DMS53 treated with DMSO at 0.1 percent for 48 hours (cell line): Measurements from ENCODE around the gene EYS.
"Not testable (repeated sequence)": the region's sequence is repeated elsewhere in the genome, so short reads cannot be mapped to it uniquely, and the experiment has no call there.

Experiments used
- DNase-seq: peaks from one replicate; lab custom pipeline; 2025; ENCODE audit not compliant: unreplicated experiment; lab: John Stamatoyannopoulos, UW

EYS gene

DNA sequence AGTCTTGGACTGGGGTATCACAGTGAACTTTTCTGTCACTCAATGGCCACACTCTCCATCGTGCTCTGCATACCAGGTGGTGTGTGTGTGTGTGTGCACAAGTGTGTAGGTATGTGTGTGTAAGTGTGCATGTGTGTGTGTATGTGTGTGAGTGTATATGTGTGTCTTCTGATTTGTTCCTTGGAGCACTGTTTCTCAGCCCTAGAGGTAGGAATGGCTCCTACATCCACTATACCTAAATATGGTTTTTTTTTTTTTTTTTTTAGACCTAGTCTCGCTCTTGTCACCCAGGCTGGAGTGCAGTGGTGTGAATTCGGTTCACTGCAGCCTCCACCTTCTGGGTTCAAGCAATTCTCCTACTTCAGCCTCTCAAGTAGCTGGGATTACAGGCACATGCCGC is 1834.8 kb downstream of the EYS start:
- no peak for DNase-seq

DNA sequence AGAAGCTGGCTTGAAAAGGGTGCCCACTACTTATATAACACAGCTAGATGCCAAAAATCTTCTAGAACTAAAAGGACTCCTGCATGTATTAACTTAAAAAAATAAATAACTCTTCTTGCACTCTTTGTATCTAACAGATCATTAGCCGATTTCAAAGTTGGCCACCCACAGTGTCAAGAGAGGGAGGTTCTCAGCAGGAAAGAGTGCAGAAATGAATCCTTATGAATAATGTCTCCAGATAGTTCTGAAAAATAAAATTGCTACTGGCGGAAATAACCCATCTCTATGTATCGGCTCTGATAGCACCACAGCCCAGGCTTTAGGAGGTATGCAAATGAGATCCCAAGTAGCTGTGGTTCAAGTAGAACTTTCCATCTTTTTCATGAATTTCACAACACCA is 1838.7 kb downstream of the EYS start:
- no peak for DNase-seq

DNA sequence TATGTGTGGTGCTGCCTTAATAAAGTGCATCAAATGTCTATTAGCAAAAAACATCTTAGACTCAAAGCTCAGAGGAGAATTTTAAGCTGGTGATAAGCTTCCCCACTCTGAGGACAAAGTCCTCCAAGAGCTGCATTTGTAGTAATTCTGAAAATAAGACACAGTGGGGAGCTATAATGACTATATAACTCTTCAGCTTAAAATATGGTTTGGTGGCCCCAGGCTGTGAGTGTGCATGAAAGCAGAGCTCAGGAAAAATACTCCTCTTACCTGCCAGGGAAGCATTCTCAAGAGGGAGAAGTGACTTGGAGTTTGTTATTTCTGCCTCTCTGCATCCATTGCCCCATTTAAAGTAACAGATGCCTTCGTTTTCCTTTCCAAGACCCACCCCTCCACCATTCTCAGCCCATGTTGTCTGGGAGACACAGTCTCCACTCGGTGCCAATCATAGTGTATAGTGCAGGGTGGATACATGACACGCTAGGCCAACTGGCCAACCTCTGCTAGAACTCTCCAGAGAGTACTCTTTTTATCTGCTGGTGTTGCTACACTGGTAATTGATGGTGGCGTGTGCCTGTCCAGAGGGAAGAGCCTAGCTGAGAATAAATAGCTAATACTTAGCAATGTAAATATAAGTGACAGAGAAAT is 1842.2 kb downstream of the EYS start:
- DNase-seq, result no peak

DNA sequence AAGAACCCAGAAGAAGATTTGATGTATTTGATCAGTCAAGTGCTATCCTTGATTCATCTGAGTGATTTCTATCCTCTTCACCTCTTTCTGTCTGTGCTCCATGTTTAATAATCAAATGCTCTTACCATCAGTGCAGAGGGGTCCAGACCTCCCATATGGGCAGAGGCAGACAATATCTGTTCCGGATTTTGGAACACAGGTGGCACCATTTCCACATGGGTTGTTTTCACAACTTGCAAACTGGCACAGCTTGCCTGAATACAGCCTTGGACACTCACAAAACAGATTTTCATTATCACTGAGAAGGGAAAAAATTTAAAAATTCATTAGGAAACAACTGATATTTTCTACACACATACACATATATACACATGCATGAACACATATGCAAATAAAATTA is 1843.0 kb downstream of the EYS start:
- DNase-seq, result no peak

DNA sequence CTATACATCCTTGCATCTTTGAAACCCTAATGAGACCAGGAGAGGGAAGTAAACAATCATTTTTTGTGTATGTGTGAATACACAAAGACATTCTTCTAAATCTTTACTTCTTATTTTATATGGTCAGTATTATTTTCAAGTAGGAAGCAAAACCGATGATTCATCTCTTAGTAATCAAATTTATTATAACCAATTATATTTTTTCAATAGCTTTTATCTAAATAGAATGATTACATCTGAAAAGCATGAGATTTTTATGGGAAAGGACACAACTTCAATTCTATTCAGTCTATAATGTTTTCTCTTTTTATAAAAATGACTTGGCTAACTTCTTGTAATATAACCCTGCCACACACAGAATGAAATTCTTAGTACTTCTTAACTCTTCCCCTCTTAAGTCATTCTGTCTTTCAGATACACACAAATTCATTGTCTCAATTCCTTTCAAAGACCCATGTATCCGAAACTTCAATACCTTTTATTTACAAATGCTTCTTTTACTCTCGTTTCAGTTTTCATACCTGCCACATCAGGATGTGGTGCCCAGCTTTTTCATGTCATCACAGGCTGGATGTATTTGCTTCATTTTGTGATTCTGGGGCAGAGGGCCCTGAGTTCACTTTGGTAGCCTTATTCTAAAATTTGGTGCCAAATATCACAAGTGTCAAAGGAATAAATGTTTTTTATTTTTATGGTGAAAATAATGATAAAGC is 1844.4 kb downstream of the EYS start:
- DNase-seq, result no peak

DNA sequence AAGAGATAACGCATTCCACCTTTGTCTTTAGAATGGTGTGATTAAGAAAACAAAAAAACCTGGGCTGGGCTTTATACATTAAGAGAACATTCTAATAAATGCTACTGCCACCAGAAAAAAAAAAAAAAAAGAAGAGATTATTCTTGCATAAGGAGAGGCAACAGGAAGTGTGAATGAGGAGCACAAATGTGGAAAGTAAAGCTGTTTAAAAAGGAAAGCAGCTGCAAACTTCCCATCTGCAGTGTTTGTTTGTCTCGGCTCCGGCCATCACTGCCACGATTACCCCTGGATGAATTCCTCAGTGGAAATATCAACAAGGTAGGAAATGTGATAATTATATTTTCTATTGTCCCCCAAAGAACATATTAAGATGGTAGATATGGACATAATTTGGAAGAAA is 1847.5 kb downstream of the EYS start:
- no peak for DNase-seq

DNA sequence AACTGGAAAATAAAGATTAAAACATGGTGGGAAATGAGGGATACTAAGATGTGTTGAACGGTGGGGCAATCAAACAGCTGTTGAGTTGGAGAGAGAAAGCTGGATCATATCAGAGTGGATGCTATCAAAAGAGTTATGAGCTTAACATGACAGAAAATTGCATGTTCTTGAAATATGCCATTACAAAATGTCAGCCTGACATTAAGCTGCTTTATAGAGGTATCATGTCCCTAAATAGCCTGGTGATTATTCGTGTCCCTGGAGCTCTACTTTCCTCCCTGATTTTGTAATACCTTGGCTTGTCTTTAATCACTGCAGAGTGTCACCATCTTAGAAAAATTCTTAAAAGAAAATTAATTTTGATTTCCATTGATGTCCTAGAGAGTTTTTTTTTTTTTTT is 1848.3 kb downstream of the EYS start:
- DNase-seq, result no peak

DNA sequence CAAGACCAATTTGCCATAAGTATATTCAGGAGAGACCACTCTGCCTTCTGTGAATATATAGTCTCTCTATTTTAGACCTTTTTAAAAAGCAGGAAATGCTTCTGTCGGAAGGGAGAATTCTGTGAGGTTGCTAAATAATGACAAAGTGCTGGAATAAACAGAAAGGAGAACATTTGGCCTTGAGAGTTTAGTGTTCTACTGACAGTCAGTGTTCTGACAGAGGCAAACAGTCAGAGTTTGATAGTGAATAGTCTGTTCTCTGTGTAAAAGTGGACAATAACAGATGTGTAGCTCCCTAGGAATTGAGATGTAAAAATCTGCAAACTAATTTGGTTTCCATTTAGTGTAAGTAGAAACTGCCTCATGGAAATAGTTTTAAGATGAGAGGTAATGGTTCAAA is 1850.8 kb downstream of the EYS start:
- DNase-seq, result no peak

DNA sequence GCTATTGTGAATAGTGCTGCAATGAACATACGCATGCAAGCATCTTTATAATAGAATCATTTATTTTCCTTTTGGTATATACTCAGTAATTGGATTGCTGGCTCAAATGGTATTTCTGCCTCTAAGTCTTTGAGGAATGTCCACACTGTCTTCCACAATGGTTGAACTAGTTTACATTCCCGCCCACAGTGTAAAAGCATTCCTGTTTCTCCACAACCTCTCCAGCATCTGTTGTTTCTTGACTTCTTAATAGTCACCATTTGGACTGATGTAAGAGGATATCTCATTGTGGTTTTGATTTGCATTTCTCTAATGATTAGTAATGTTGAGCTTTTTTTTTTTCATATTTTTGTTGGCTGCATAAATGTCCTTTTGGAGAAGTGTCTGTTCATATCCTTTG is 1862.7 kb downstream of the EYS start:
- DNase-seq, result no peak

DNA sequence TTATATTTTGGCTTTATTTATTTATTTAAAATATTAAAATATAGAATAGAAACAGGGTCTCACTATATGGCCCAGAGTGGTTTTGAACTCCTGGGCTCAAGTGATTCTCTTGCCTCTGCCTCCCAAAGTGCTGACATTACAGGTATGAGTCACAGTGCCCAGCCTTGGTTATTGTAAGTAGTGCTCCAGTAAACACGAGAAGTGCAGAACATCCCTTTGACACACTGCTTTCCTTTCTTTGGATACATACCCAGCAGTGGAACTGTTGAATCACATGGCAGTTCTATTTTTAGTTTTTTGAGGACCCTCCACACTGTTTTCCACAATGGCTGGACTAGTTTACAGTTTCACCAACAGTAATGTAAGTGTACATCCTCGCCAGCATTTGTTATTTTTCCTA is 1867.5 kb downstream of the EYS start:
- peak; percentile 40 for DNase-seq

DNA sequence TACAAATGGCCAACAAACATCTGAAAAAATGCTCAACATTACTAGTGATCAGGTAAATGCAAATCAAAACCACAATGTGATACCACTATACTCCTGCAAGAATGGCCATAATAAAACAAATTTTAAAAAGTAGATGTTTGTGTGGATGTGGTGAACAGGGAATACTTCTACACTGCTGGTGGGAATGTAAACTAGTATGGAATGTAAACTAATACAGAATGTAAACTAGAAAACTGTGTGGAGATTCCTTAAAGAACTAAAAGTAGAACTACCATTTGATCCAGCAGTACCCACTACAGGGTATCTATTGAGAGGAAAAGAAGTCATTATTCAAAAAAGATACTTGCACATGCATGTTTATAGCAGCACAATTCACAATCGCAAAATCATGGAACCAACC is 1878.3 kb downstream of the EYS start:
- DNase-seq, result not testable (repeated sequence)

DNA sequence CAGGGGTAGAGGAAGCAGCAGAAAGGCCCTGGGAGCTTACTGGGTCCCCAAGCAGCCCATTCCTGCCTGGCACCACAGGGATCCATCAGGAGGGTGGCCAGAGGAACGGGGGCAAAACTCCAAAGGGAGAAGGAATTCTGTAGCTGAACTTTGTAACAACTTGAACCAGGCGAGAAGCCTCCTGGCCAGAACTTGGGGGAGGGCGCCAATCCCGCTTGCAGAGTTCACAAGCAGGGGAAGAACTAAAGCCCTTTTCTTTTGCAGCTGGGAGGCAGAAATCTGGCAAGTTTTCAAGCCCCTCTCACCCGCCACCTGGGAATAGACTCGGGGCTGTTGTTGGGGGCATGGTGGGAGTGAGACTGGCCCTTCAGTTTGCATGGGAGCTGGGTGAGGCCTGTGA is 1882.3 kb downstream of the EYS start:
- DNase-seq, result no peak

DNA sequence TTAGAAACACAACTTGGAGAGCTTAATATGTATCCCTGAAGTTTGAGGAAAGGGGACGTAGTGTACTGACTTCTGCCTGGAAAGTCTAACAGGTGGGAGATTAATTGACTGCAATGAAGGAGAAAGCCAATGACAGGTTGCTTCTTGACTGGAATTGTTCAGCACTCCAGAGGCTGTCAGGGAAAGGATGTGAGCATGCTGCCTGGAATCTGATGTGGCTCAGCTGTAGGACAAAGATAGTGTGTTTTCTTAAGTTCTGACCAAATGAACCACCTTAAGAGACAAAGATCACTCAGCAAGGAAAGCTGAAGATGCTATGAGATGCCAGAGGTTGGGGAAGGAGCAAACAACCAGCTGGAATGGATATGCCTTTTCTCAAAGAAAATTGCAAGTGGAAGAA is 1885.6 kb downstream of the EYS start:
- DNase-seq, result no peak

DNA sequence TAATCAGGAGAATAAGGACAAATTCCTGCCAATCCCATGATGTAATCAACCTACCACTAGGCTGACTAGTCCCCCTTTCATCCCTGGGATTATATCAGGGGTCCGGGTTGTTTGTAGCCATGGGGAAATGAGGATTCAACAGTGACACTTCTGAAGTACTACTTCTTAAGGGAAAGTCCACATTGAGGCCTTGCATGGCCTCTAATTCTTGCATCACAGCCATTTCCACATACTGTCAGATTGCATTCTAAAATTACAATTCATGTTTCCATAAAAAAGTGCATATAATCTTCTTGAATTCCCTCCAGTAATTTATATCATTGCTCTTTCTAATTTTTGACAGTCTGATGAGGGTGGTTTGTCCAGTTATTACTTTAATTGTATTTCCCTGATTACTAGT is 1887.2 kb downstream of the EYS start:
- DNase-seq, result no peak

DNA sequence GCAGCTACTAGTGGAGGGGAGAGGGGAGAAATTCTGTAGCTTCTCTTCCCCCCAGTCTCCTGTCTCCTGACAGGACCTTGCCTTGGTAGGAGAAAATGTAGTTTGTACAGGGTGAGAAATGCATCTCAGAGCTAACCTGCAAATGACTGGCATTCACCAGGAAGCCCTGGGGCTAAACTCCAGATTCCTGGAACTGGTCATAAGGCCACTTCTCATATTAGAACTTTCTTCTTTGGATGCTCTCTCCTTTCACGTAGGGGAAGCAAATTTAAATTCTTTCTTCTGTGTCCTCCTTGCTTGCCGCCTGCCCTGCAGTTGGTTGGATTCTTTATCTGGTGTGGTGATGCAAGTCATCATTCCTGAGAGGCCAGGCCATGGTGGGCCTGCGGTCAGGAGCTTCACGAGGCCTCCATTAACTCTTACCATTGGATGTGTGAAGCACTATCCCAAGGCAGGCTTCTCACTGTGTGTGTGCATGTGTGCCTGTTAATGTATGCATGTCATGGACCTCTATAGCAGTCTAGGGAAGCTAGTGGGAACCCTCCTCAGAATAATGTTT is 1889.5 kb downstream of the EYS start:
- no peak for DNase-seq

DNA sequence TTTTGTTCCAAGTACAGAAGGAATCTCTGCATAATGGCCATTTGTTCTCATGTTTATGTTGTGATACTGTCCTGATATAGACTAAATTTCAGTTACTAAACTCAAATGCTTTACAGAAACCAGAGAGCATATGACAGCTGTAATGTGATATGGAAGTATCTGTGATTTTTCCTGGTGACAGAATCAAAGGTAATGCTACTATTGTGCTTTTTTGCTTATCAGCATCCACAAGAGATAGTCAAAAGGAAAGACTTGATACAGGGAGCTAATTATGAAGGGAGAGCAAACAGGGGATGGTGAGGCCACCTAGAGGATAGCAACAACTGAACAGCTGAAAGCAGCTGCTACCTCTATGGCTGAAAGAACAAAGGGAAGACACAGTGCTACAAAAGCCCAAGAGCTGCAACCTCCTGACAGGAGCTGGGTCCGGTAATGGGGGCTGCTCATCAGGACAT is 1890.0 kb downstream of the EYS start:
- DNase-seq, result peak; percentile 53

DNA sequence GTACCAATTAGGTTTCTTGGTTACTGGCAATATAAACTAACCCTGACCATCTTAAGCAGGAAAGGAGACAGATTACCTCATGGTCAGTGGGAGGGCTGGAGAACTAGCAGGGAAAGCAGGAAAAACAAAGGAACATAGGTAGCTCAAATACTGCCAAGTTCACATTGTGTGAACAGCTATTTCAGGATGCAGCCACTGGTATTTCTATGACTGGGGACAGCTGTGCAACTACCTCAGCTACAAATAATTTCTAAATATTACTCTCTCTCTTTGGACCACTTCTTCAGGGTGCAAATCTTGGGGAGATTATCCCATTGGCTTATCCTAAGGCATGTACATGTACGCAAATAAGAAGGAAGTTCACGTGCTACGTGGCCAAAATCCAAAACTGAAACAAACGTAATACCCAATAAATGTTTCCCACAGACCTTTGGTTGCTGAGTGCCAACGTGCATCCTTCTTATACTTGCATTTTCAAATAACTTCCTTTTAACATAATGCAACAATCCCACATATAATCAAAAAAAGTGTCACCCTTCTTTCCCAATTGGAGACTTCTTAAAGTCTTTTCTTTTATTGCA is 1890.5 kb downstream of the EYS start:
- no peak for DNase-seq

DNA sequence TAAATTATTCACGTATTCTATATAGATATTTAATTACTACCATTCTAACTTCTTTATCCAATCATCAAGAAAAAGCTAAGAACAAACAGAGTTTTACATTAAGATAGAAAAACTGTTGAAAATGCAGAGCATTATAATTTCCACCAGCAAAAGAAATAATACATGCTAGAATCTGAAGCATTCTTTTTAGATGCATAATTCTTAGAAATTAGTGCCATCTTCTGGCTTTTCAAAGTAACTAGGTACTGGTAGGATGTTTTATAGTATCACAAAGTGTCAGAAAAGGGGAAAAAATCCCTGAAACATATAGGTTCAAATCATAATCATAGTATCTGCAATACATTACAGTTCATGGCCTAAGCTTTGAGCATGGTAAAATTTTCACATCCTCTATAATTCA is 1892.6 kb downstream of the EYS start:
- no peak for DNase-seq

DNA sequence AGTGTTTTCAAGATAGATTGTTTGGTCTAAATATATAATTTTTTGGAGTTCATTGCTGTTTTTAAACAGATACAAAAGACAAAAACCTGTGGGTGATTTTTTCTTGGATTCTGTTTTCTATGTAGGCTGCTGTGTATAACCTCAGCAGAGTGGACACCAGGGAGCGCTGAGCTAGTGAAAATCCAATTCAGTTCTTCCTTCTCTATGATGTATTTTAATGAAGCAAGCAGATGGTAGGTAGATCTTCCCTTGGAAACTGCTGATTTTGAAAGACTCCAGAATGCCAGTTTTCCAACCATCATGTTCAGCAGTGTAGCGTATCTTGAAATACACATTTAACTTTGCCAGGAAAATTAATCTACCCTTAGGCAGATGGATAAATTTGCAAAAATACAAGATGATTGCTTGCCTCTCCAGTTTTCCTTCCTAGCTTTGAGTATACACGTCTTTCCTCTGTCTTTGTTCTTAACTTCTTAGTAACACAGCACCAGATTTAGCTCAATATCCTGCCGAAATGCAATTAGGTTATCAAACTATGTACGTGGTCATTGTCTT is 1893.4 kb downstream of the EYS start:
- DNase-seq, result no peak

DNA sequence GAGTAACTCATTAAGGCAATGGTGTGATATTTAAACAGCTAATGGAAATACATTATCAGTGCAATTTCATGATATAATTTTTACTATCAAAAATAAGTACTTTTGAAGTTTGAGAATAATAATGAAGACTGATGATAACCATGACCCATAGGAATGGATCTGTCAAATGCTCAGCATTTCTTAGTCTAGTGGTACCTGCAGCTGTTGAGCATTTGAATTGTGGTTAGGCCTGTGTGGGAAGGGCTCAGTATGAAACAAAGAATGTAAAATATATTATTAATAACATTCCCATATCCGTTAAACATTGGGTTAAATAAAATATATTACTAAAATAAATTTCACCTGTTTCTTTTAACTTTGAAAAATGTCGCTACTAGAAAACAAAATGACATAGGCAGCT is 1898.5 kb downstream of the EYS start:
- no peak for DNase-seq

DNA sequence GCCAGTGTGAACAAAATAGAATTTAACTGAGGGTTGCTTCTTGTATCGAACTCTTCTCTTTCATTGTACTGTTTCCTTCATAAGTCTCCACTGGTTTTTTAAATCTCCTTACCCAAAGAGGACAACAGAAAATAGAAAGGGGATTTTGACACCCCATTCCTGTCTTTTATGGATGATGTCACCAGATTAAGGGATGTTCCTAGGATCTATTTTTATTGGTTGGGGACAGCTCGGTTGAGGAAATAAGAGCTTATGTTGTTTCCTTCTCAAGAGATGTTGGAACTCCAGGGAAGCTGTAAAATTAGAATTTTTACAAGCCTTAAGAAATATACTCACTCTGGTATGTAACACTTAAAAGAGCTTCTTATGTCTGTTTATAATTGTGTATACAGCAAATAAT is 1900.0 kb downstream of the EYS start:
- DNase-seq, result no peak

DNA sequence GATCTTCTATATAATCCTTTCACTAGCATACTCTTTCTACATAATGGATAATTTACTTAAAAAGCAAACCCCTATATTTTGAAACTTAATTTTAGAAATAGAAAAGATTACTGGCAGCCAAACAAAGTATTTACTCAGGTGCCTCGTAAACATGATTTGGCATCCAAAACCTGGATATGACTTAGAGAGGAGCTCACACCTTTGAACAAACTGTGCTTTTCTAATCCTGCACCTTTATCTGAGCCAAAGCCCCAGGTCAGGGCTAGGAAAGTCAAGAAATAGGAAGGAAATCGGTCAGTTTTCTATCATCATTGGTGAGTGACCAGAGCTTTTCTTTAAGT is 1900.5 kb downstream of the EYS start:
- peak; percentile 92 for DNase-seq
